Muscle layer of colon (tissue), 2 donors: ENCODE data around the gene TUNAR.

ENCODE experiments used
- H3K27ac ChIP-seq: one replicate; pipeline ENCODE4 v1.7.0; 2013; ENCODE audit warnings: low read depth, mild to moderate bottlenecking, low read length, moderate library complexity
- H3K27me3 ChIP-seq, 2 donors: one replicate each; pipeline ENCODE4 v1.7.0; 2013; ENCODE audit warnings: low read length in 2 of 2, mild to moderate bottlenecking in 2 of 2; ENCODE audit not compliant: insufficient read depth in 2 of 2, control insufficient read depth in 1 of 2
- H3K36me3 ChIP-seq: one replicate; pipeline ENCODE4 v1.7.0; 2013; ENCODE audit warnings: mild to moderate bottlenecking, low read length; ENCODE audit not compliant: insufficient read depth
- H3K4me1 ChIP-seq: one replicate; pipeline ENCODE4 v1.7.0; 2013; ENCODE audit warnings: mild to moderate bottlenecking, low read length; ENCODE audit not compliant: insufficient read depth
- H3K4me3 ChIP-seq, 2 donors: one replicate each; pipeline ENCODE4 v1.7.0; 2013; ENCODE audit warnings: low read length in 2 of 2, low read depth in 1 of 2, mild to moderate bottlenecking in 1 of 2, moderate library complexity in 1 of 2
- H3K9ac ChIP-seq: one replicate; pipeline ENCODE4 v1.7.0; 2013; ENCODE audit warnings: low read length
- H3K9me3 ChIP-seq: one replicate; pipeline ENCODE4 v1.7.0; 2013; ENCODE audit warnings: mild to moderate bottlenecking, low read length
- donor health status: abdominal sarcoma.
- donor health status: Adenocarcinoma of cecum.

Gene TUNAR

DNA sequence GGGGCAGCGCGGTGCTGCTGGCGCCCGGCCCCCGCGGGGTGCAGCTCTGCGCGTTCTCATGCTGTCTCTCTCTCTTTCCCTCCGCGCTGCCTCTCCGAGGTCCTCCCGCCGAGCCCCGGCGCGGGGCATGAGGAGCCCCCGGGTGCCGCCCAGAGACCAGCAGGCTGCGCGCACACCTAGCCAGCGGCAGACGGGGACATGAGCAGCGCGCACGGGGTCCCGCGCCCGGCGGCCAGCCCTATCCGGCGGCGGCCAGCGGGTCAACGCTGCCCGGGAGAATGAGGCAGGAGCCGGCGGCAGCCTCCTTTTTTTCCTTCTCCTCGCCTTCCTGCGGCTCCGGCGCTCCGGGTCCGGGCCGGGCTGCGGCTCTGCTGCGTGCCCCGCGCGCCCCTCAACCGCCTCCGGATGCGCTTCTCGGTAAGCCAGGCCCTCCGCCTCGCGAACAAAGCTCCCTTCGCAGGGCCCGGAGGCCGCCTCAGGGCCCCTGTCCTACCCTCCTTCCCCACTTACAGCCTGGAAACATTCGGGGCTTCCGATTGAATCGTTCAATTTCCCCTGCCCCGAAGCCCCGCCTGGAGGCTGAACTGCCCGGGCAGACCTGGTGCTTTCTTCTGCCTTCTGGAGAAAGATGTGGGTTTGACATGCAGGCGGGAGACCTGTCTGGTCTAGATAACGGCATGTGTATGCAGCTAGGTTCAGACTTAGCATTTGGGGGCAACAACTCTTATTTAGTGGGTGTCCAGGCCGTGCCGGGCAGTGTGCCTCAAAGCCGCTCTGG lies at the start of gene TUNAR:
TSS of gene TUNAR (plus strand) at position 72 of the 778 bp plus-strand sequence.
- peak within 1 kb of the TSS in 1 of 2 donors; percentile 20 for H3K4me3 ChIP-seq

DNA sequence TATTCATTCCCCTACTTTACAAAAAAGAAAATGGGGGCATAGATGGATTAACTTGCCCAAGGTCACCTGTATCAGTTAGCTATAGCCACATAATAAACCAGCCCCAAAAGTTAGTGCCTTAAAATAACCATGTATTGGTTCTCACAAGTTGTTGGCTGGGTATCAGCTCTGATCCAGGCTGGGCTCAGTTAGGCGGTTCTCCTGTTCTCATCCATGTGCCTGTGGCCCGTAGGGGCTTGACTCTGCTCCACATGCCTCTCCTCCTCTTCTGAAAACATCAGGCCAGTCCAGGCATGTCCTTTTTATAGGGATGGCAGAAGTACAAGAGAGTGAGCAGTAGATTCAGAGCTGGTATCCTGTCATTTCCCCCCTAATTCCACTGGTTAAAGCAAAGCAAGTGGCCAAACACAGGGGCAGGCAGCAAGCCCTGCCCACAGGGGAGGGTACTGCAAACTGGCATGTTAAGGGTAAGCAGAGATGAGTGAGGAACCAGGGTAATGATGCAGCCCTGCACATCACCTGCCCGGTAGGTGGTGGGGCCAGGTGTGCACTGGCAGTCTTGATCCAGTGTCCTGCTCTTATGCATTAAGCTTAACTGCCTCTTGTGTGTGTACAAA lies 47.9 kb upstream of the TUNAR start:
- no peaks in the 10 kb centered on the region for H3K36me3 ChIP-seq
- H3K9me3 ChIP-seq, result no peaks in the 10 kb centered on the region
- no peaks in the 10 kb centered on the region for H3K27me3 ChIP-seq
- H3K27ac ChIP-seq, result no peak overlapping the region
- no peak overlapping the region for H3K9ac ChIP-seq
- no peak overlapping the region for H3K4me3 ChIP-seq
- H3K4me1 ChIP-seq, result no peaks in the 10 kb centered on the region

More for the DNA sequence above, at the start of gene TUNAR:
- Histone ChIP-seq H3K9me3 (no peaks in the 10 kb centered on the region), H3K36me3 (no peaks in the 10 kb centered on the region), H3K4me1 (no peaks in the 10 kb centered on the region), H3K9ac (no peak within 1 kb of the TSS), H3K27me3 (peaks cover 9 to 35% of the 10 kb centered on the region in 2 donors), H3K27ac (no peak within 1 kb of the TSS)

DNA sequence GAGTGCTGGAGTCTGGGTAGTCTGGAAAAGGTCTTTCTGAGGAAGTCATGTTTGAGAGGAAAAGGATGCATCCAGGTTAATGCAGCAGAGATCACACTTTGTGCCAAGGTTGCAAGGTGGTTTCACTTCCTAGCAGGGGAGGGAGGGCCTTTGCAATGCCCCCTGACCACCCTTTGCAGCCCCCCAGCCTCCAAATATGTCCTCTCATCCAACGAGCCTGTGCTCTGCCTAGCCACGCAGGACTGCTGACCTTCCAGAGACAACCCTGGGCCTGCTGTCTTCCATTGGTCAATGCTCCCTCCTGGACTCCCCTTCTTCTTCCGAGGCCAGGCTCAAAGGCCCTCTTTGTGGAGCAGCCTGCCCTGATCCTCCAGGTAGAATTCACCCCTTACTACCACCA lies 47.3 kb upstream of the TUNAR start:
- Histone ChIP-seq H3K27ac (no peak overlapping the region), H3K9me3 (no peaks in the 10 kb centered on the region), H3K9ac (no peak overlapping the region), H3K4me3 (no peak overlapping the region), H3K36me3 (no peaks in the 10 kb centered on the region), H3K4me1 (no peaks in the 10 kb centered on the region), H3K27me3 (no peaks in the 10 kb centered on the region)

DNA sequence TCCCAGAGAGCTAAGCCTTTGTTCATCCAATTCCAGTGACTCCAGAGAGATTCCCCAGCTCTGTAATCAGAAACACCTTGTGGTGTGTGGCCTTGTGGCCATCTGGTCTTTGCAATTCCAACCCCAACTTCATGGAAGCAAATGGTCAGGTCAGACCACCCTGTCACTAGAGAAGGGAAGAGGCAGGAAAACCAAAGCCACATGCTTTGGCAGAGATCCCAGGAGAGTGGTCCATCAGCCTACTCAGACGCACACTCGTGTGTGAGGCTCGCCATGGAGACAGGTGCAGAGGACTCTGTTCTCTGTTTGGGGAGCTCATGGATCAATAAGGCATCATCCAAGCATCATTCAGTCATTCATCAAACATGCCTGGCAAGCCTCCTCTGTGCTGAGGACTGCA lies 46.2 kb upstream of the TUNAR start:
- Histone ChIP-seq H3K9me3 (no peaks in the 10 kb centered on the region), H3K9ac (no peak overlapping the region), H3K36me3 (no peaks in the 10 kb centered on the region), H3K4me1 (no peaks in the 10 kb centered on the region), H3K27ac (no peak overlapping the region), H3K4me3 (no peak overlapping the region), H3K27me3 (no peaks in the 10 kb centered on the region)

DNA sequence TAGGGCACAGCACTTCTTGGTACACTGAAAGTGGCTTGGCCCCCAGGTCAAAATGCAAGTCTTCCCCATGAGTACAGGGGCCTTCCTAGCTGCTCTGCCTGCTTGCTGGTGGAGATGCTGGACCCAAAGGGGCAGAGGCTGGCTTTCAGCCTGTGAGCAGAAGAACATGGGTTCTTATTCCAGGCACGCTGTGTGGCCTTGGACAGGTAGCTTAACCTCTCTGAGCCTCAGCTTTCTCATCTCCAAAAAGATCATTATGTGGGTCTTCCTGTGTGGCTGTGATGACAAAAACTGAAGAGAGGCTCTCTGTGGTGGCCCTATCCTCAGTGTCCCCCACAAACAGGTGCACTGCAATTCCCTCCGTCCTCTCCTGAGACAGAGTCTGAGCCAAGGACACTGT lies 45.6 kb upstream of the TUNAR start:
- Histone ChIP-seq H3K27me3 (no peaks in the 10 kb centered on the region), H3K9me3 (no peaks in the 10 kb centered on the region), H3K27ac (no peak overlapping the region), H3K9ac (no peak overlapping the region), H3K36me3 (no peaks in the 10 kb centered on the region), H3K4me1 (no peaks in the 10 kb centered on the region), H3K4me3 (no peak overlapping the region)

DNA sequence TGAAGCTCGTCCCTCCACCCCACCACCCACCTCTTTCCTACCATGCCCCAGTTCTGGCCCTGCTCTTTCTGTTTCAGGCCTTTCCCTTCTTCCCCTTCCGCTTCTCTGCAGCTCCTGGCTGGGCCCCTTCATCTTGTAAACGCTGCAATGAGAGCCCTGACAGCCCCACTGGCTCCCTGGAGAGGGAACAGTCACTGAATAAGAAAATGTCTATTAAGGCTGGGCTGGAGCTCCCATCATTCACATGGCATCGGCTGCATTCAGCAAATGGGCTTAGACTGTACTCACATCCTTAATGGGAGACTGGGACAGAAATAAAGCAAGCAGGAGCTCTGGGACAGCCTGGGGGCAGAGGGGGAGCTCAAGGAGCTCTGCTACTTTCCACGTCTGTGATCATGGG lies 45.2 kb upstream of the TUNAR start:
- Histone ChIP-seq H3K9me3 (no peaks in the 10 kb centered on the region), H3K4me3 (no peak overlapping the region), H3K4me1 (no peaks in the 10 kb centered on the region), H3K27me3 (no peaks in the 10 kb centered on the region), H3K27ac (no peak overlapping the region), H3K9ac (no peak overlapping the region), H3K36me3 (no peaks in the 10 kb centered on the region)

DNA sequence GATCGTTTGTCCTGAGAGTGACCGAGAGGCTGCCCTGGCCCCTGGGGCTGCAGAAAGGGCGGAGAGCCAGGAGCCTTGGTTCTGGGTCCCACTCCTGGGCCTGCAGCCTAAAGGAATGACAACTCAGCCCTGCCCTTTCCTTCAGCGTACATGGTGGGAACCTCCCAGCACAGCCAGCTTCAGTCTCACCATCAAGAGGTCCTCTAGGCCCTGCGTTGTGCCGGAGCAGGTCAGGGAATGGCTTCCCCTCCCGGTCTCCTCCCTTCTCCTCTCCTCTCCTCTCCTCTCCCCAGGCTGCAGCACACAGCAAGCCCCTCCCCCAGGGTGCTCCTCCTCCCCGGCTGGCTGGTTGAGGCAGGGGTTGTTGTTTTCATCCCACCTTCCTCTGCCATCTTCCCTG lies 44.6 kb upstream of the TUNAR start:
- no peaks in the 10 kb centered on the region for H3K27me3 ChIP-seq
- no peaks in the 10 kb centered on the region for H3K9me3 ChIP-seq
- H3K36me3 ChIP-seq, result no peaks in the 10 kb centered on the region
- no peaks in the 10 kb centered on the region for H3K4me1 ChIP-seq
- no peak overlapping the region for H3K27ac ChIP-seq
- no peak overlapping the region for H3K9ac ChIP-seq
- H3K4me3 ChIP-seq, result no peak overlapping the region

DNA sequence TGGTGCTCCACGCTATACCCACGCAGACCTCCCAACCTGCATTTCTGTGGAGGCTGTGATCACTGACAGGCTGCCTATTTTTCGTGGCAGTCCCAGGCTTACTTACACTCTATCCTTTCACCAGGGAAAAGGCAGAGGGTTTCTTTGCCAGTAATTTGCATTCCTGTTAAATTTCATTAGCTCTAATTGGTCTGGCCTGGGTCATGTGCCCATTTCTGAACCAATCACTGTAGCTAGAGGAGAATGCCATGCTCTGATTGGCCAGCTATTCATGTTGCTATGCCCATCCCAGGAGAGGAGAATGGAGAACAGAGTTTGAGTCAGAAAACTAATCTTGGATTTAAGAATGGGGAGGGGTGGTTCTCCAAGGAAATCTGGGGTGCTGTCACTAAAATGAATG lies 43.2 kb upstream of the TUNAR start:
- Histone ChIP-seq H3K4me3 (no peak overlapping the region), H3K4me1 (no peaks in the 10 kb centered on the region), H3K27me3 (no peaks in the 10 kb centered on the region), H3K36me3 (no peaks in the 10 kb centered on the region), H3K9ac (no peak overlapping the region), H3K27ac (no peak overlapping the region), H3K9me3 (no peaks in the 10 kb centered on the region)

DNA sequence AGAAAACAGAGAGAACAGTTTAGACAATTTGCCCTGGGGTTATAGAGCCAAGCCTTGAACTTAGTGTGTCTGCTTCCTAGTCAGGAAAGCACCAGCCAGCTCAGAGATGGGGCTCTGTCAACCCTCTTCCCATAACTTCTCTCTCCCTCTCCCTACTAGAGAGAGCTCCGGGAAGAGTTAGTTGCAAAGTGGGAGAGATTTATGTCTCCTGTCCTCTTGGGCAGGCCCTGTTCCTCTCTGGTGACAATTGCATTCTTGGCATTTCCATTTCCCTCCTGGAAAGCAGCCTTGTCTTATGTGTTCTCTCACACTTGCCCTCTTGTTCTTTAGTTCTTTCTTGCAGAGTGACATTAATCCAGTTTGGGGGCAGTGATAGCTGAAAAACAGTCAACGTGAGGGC lies 42.1 kb upstream of the TUNAR start:
- Histone ChIP-seq H3K27ac (no peak overlapping the region), H3K9me3 (no peaks in the 10 kb centered on the region), H3K9ac (no peak overlapping the region), H3K4me1 (no peaks in the 10 kb centered on the region), H3K36me3 (no peaks in the 10 kb centered on the region), H3K27me3 (no peaks in the 10 kb centered on the region), H3K4me3 (no peak overlapping the region)

DNA sequence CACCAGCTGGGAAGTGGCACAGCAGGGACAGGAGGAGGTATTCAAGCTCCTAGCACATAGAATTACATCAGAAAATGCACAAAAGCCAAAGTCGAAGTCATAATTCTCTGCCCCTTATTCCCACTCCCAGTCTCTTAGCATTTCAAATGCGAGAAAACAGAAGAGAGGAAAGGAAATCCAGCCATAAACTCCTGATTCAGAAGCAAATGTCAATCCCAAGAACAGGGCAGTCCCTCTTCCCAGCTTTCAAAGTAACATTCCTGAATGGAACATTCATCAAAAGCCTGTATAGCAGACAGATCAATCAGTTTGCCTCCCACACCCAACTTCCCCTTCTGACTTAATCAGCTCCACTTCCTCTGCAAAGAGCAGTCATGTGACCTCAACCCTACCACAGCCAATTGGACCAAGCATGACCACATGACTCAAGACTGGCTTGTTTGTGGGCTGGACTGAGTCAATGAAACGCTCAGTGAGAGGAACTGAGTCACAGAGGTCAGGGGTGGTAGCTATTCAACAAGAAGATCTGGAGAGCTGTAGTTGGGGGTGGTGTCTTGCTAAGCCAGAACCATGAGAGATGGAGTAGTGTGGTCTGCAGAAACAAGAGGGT lies 41.4 kb upstream of the TUNAR start:
- no peaks in the 10 kb centered on the region for H3K9me3 ChIP-seq
- H3K36me3 ChIP-seq, result no peaks in the 10 kb centered on the region
- H3K4me3 ChIP-seq, result no peak overlapping the region
- no peaks in the 10 kb centered on the region for H3K27me3 ChIP-seq
- H3K4me1 ChIP-seq, result no peaks in the 10 kb centered on the region
- no peak overlapping the region for H3K9ac ChIP-seq
- H3K27ac ChIP-seq, result no peak overlapping the region

DNA sequence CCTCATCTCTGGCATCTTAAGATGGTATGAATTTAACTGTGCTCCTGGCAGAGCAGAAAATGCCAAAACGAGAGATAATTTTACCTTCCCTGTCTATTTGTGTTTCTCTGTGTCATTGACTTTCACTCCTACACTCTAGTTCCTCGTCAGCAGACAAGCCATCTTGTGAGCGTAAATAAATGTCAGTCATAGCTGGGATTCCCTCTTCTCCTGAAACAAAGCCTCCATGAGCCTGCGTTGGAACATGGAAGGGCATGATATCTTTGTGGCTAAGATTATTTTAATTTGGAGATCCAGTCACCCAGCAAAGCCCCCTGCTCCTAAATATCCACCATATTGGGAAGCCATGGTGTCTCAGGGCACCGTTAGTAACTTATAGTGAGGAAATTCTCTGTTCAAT lies 37.8 kb upstream of the TUNAR start:
- Histone ChIP-seq H3K4me3 (no peak overlapping the region), H3K4me1 (no peaks in the 10 kb centered on the region), H3K36me3 (no peaks in the 10 kb centered on the region), H3K27me3 (no peaks in the 10 kb centered on the region), H3K27ac (no peak overlapping the region), H3K9me3 (no peaks in the 10 kb centered on the region), H3K9ac (no peak overlapping the region)
